GM12864 (cell line): Measurements from ENCODE around the gene NUDT3.
"Not testable (repeated sequence)": the region's sequence is repeated elsewhere in the genome, so short reads cannot be mapped to it uniquely, and the experiment has no call there.

Source experiments
- DNase-seq: peaks from one replicate; pipeline ENCODE4 v3.0.0-alpha.2; 2011; ENCODE audit warnings: low read depth
- H3K4me3 ChIP-seq: 2 replicates; pipeline ENCODE4 v1.5.1; 2011; ENCODE audit warnings: mild to moderate bottlenecking, low read depth, low read length, control low read depth
- CTCF ChIP-seq: IDR thresholded peaks from 2 replicates; pipeline ENCODE4 v1.5.1; 2011; ENCODE audit warnings: low read depth, mild to moderate bottlenecking, moderate library complexity, low read length, control low read depth, inconsistent platforms; ENCODE audit errors: missing control alignments

The NUDT3 gene

GRCh38 chr6:34359418-34360158 is 32.9 kb downstream of the NUDT3 start:
- no peak overlapping the region for H3K4me3 ChIP-seq
- TF ChIP-seq CTCF = no peak
- no peak for DNase-seq

GRCh38 chr6:34358389-34358905 is 34.0 kb downstream of the NUDT3 start:
- no peak for TF ChIP-seq CTCF
- DNase-seq = no peak
- H3K4me3 ChIP-seq = no peak overlapping the region

GRCh38 chr6:34357937-34358336 is 34.5 kb downstream of the NUDT3 start:
- TF ChIP-seq CTCF = no peak
- no peak for DNase-seq
- H3K4me3 ChIP-seq = no peak overlapping the region

- no peak for DNase-seq
- no peak overlapping the region for H3K4me3 ChIP-seq
- TF ChIP-seq CTCF = no peak
These were observed 36.6 kb downstream of the NUDT3 start for GRCh38 chr6:34355889-34356288.

GRCh38 chr6:34354230-34354629 is 38.2 kb downstream of the NUDT3 start:
- not testable (repeated sequence) for H3K4me3 ChIP-seq, DNase-seq

GRCh38 chr6:34353530-34353929 is 38.9 kb downstream of the NUDT3 start:
- not testable (repeated sequence) for DNase-seq, H3K4me3 ChIP-seq

- no peak for TF ChIP-seq CTCF
- no peak overlapping the region for H3K4me3 ChIP-seq
- DNase-seq = no peak
These were observed 40.0 kb downstream of the NUDT3 start for GRCh38 chr6:34352305-34352937.

- H3K4me3 ChIP-seq = no peak overlapping the region
- no peak for TF ChIP-seq CTCF
- no peak for DNase-seq
These were observed 41.6 kb downstream of the NUDT3 start for GRCh38 chr6:34350934-34351217.
